GM18519 (cell line): ENCODE results near the gene SH3BGRL2.
"Not testable (repeated sequence)": the region's sequence is repeated elsewhere in the genome, so short reads cannot be mapped to it uniquely, and the experiment has no call there.

Experiments
- ATAC-seq: cut with Tn5 transposase; IDR thresholded peaks from one replicate; pipeline ENCODE4 v1.9.1; 2021; ENCODE audit warnings: mild to moderate bottlenecking, moderate library complexity; ENCODE audit not compliant: unreplicated experiment, low FRiP score

The SH3BGRL2 gene

GRCh38 chr6:79613912-79614311 is 17.2 kb upstream of the SH3BGRL2 start:
- ATAC-seq, result no peak

- ATAC-seq, result no peak
Observed at GRCh38 chr6:79614326-79615305, 16.5 kb upstream of the SH3BGRL2 start.

DNA sequence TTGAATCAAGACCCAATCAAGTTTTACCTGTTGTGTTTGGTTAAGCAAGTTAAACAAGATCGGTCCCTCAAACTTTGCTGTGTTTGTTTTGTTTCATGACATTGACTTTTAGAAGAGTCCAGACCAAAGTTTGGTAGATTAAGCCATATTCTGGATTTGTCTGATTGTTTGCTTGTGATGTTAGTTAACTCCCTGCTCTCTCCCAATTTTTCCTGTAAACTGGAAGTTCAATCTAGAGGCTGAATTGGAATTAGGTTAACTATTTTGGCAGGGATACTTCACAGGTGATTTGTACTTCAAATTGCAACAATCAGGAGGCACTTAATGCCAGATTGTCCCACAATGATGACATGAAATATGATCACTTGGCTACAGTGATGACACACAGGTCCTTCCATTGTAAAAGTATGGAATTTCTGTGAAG is 13.6 kb upstream of the SH3BGRL2 start:
- no peak for ATAC-seq

DNA sequence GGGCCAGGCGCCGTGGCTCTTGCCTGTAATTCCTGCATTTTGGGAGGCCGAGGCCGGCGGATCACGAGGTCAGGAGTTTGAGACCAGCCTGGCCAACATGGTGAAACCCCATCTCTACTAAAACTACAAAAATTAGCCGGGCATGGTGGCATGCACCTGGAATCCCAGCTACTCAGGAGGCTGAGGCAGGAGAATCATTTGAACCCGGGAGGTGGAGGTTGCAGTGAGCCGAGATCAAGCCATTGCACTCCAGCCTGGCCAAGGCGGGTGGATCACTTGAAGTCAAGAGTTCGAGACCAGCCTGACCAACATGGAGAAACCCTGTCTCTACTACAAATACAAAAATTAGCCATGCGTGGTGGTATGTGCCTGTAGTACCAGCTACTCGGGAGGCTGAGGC is 12.7 kb upstream of the SH3BGRL2 start:
- not testable (repeated sequence) for ATAC-seq

- ATAC-seq, result no peak
Observed at GRCh38 chr6:79621579-79621978, 9.6 kb upstream of the SH3BGRL2 start.

DNA sequence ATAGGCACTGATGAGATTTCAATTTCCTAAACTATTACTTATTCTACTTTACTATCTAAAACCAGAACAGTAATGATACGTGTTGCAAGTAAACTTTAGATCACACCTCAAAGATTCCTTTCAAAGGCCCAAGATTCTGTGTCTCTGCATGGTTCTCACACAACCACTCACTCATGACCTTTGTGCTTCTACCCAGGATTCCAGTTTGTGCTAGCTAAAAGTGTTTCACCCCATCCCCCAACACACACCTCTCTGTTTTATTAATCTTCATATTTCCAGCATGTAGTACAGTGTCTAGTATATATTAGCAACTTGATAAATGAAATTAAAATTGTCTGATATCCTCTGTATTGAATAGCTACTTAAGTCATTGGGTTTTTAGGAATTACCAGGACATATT is 8.8 kb upstream of the SH3BGRL2 start:
- no peak for ATAC-seq

DNA sequence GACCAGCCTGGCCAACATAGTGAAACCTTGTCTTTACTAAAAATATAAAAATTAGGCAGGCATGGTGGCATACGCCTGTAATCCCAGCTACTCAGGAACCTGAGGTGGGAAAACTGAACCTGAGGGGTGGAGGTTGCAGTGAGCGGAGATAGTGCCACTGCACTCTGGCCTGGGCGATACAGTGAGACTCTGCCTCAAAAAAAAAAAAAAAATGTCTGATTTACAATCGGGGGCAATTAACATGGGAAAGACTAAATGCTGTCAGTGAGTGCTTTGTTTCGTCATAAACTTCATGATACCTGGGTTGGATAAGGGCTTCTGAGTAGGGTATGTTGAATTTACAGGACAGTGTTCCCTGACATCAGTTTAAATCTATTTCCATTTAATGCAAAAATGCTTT is 8.0 kb upstream of the SH3BGRL2 start:
- no peak for ATAC-seq

- ATAC-seq, result no peak
Observed at GRCh38 chr6:79625746-79626145, 5.4 kb upstream of the SH3BGRL2 start.

DNA sequence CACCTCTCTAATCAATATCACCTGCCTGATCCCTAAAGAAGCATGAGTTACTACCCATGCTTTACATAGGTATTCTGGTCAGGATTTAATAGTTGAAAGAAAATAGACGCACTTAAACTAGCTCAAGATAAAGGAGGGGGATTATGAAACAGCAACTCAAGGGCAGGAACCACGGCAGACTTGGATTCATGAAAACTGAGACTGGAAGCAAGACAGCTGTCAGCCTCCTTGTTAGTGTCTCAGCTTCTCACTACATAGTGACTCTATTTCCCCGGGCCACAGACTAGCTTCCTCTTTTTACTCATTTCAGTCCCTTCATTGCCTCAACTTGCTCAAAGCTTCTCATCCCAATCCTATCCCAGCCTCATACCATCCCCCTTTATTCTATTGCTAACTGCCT is 4.3 kb upstream of the SH3BGRL2 start:
- ATAC-seq, result no peak

DNA sequence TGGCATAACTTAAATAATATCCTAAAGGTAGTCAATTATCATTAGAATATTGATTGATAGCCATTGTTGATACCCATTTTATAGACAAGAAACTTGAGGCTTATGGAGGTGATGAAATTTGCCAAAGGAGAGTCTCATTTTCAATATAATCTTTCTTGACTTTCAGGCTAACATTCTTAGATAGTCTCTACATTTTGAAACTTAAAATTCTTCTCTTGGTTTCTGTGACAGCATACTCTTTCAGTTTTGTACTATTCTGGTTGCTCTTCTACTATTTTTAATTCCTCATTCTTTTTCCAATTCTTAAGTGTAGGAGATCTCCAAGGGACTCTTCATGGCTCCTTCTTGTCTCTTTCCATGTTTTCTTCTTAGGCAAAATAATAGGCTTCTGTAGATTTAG is 3.7 kb upstream of the SH3BGRL2 start:
- no peak for ATAC-seq

- ATAC-seq, result no peak
Observed at GRCh38 chr6:79628466-79629288, 2.5 kb upstream of the SH3BGRL2 start.

DNA sequence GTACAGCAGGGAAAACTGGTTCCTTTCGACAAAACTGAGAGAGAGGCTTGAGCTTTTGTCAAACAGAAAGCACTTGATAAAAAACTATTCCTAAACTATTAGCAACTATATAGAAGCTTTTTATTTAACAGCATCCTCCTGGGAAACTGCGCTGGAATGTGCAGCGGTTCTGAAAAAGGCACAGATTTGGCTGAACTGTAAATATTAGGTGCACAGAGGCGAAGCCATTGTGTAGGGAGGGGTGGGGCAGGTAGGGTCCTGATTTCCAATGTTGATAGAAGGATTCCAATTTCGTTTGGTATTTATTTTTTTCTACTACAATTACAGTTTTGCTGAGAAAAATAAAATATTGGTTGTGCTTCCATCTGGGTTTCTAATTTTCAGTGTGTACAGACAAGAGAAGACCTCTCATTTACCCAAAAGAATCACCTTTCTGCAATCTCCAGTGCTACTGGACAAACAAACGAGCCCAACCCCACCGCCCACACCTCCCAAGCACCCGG is 698 bp upstream of the SH3BGRL2 start:
- no peak for ATAC-seq

- no peak for ATAC-seq
Observed at GRCh38 chr6:79631693-79632172, 604 bp downstream of the SH3BGRL2 start.

DNA sequence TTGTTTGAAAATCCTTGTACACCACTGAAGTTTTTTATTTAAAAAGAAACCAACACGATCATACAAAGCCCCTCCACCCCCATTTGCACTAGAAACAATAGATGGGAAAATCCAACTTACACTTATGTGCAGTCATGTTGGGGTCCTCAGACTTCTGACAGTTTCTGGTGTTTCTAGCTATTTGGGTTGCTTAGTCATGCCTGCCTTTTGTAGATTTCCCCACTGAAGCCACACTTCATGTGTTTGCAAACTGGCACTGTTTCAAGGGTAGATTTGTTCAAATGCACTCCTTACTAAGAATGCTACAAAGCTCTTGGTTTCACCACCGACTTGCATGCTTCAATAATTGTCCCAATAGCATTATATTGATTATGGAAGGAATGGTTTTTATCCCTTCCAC is 1.5 kb downstream of the SH3BGRL2 start:
- no peak for ATAC-seq

DNA sequence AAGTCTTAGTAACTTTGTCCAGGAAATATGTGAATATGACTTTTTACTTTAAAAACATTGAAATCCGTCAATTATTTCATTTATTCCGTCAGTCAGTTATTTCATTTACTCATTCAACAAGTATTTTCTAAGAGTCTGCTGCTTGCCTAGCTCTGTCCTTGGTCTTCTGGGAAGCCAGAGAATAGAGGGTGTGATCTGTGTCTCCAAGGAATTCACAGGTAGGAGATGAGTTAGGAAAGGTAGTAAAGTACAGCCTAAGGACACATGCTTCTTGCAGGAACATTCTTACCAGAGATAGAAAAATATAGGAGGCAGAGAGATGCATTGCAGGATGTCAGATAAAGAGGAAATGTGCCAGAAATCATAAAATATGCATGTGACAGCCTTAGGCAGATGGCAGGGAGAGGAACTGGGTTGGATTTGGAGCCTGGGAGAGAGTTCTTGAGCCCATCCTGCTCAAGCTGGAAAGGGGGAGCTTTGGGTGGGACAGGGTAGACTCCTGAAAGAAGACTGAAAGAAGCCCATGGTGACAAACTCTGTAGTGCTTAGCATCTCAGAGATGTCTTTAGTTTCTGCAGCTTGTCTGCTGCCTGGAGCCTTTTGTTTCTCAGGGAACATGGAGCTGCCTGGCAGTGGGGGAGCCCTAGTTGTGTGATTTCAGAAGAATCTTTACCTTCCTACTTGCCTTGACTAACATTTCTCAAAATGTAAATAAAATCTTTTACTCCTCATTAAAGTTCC is 3.5 kb downstream of the SH3BGRL2 start:
- ATAC-seq, result no peak

GRCh38 chr6:79635232-79635543 is 4.1 kb downstream of the SH3BGRL2 start:
- no peak for ATAC-seq

GRCh38 chr6:79636673-79637072 is 5.5 kb downstream of the SH3BGRL2 start:
- ATAC-seq, result no peak

DNA sequence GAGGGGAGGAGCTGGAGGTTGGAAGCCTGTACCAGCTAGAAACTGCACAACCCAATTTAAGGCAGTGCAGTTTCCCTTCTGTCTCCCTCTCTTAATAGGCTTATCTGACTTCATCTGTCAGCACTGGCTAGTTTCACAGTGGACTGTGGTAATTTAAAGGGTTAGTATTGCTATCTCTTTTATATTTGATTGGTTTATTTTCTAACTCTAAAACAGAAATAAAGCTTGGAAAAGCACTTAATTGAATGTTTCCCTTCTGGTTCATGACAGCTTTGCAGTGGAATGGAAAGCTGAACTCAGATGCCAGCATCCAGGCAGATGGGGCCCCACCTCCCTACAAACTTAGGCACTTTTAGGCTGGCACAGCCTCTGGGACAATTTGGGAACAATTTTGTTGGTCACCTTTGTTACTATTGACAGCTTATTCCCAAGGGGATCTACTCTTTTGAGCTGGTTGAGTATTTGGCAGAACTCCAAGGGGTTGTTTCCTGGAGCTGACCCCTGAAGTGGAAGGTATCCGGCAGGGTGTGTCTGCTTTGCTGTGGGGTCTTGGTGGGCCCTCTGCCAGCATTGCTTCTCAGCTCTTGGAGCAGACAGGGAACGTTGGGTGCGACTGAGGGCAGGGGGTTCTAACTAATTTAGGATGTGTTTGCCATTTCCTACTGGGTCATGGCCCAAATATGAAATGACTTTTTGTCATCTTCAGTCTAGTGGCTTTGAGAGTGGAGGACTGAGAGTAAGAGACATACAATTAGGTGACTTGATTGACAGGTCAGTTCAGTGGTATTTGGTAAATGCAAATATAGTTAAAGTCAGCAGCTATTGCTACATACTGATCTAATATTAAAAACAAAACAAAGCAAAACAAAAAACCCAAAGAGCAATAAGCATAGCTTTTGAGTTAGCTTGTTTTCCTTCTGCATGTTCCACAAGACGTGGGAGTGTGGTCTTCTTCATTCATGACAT is 9.3 kb downstream of the SH3BGRL2 start:
- ATAC-seq, result no peak

DNA sequence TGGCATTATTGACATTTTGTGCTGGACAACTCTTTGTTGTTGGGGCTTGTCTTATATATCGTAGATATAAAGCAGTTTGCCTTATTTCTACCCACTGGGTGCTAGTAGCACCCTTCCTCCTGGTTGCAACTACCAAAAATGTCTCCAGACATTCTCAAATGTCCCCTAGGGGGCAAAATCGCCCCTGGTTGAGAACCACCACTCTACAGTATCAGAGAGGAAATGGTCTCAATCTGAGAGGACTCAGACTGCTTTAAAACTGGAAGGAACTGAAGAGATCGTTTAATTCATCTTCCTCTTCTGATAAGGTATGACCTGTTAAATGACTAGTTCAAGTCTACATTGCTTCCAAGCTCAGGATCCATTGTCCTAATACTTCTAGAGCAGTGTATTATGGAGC is 14.9 kb downstream of the SH3BGRL2 start:
- peak; percentile 51 for ATAC-seq
